ENCODE data around the gene SLC19A3.
"Not testable (repeated sequence)": the region's sequence is repeated elsewhere in the genome, so short reads cannot be mapped to it uniquely, and the experiment has no call there.

SLC19A3 gene

GRCh38 chr2:227701556-227701955, 16.3 kb downstream of the SLC19A3 start:
- DNase-seq = no peak

GRCh38 chr2:227696990-227697679, 20.7 kb downstream of the SLC19A3 start:
- no peak for DNase-seq

DNA sequence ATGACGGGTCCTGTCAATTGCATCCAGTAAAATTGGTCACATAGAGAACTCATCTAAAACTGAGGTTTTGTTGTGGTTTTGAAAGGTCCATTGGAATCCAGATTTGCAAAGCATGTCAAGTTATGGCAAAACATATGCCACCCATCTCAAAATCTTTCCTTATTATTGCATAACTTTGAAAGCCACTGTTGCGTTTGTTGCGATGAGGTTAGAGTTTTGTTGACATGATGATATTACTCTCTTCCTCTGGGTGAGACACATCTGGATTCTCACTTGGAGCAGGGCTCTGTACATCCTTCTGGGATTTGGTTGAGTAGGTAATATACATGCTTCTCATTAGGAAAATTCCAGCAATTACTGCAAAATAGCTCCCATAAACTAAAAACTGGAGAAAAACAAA, 30.6 kb downstream of the SLC19A3 start:
- no peak for DNase-seq

DNA sequence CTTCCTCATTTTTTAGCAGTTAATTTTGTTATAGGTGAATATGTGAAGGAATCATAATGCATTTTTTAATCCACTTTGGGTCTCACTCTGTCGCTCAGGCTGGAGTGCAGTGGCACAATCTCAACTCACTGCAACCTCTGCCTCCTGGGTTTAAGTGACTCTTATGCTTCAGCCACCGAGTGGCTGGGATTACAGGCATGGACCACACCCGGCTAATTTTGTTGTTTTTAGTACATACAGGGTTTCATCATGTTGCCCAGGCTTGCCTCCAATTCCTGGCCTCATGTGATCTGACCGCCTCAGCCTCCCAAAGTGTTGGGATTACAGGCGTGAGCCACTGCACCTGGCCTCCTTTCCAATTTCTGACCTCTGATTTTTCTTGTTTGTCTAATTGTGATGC, 33.6 kb downstream of the SLC19A3 start:
- no peak for DNase-seq

DNA sequence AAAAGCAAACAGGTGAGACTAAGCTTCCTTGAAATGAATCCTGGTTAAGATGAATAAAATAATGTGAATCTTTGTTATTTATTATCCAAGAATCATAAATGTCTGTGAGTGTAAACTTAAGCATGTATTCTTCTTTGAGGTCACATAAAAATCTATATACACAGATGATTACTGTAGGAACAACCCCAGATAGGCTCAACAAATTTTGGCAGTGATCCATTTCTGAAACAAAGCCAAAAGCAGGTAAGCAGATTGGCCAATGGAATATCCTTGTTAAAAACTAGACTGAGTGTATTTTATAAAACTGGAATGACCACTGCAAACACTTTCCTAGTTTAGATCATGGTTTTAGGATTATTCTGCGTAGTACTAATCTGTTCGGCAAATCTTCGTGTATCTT, 39.9 kb downstream of the SLC19A3 start:
- no peak for DNase-seq

- no peak for DNase-seq
Observed at GRCh38 chr2:227674485-227674884, 43.3 kb downstream of the SLC19A3 start.

GRCh38 chr2:227673620-227674019, 44.2 kb downstream of the SLC19A3 start:
- not testable (repeated sequence) for DNase-seq

GRCh38 chr2:227671170-227671905, 46.5 kb downstream of the SLC19A3 start:
- no peak for DNase-seq

DNA sequence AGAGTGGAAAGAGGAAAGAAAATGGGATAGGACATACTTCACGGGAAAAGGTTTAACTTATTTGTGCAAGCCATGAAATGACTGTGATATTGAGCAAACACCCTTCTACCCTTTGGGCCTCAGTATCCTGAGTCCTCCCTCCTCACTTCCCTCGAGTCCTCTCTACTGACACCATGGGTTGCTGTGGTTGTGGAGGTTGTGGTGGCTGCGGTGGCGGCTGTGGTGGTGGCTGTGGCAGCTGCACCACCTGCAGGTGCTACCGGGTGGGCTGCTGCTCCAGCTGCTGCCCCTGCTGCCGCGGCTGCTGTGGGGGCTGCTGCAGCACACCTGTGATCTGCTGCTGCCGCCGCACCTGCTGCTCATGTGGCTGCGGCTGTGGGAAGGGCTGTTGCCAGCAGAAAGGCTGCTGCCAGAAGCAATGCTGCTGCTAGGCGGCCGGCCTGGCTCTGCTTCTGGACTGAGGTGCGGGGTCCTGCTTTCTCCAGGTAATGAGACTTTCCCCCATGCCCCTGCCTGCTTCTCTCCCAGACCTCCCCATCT, 51.1 kb downstream of the SLC19A3 start, which contains the start of gene SCYGR5:
Gene SCYGR5, plus strand, starts transcription at position 174 of the 540 bp plus-strand sequence. Its CDS starts 0 bp downstream, at position 174.
- not testable (repeated sequence) for DNase-seq

DNA sequence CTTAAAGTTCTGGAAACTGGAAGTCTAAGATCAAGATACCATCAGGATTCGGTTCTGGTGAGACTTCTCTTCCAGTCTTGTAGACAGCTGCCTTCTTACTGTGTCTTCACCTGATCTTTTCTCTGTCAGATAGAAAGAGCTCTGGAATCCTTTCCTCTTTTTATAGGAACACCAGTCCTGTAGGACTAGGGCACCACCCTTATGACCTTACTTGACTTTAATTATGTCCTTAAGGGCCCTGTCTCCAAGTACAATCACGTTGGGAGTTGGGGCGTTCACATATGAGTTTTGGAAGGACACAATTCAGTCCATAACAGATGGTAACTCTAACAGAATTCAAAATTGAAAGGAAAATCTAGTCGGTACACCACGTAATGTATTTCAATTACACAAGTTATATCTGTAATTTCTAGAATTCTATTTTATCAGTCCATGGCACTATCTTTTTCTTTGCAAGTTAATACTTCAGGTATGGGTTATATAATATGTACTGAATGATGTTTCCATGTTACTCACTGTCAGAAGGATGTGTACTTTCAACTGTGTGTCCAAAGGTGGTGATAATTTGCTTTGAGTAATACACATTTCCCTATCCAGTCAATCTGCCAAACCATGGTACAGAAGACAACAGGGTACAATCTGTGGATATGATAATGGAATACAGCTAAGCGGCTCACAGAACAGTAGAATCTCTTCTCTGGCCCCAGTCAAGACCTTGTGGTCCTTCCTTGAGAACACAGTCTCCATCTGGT, 52.5 kb downstream of the SLC19A3 start:
- DNase-seq = no peak

DNA sequence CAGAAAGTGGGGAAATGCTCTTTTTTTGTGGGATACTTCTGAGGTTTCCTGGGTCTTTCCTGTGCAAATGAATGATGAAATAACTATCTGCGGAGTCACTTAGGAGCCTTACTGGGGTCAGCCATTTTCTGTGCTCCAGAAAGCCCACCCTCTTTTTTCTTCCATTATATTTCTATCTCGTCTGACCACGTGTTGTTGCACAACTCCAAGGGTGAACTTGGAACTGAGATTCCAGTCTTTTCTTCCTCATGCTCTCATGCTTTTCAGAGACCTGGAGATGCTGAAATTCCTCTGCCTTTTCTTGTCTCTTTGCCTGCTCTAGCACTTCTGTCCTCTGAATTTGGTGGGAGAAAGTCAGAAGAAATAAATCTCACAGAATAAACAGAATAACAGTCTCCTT, 56.0 kb downstream of the SLC19A3 start:
- DNase-seq = no peak

- DNase-seq = no peak
Observed at GRCh38 chr2:227661025-227661649, 56.7 kb downstream of the SLC19A3 start.

- no peak for DNase-seq
Observed at GRCh38 chr2:227657199-227657845, 60.5 kb downstream of the SLC19A3 start.

- DNase-seq = no peak
Observed at GRCh38 chr2:227655454-227655853, 62.4 kb downstream of the SLC19A3 start.

DNA sequence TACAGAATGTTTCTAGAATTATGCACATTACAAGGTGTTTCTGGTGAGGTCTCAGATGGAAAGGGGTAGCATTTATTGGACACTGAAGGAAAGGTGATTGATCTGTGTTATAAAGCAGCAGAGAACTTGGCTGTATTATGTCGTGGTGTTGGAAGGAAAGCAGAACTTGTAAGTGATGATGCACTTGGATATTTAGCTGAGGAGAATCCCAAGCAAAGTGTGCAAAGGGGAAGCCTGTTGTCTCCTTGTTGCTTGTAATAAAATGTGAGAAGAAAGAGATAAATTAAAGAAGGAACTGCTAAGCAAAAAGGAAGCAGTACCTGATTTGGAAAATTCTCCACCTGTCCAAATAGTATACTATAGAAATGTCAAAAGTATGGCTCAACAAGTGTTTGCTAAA, 63.4 kb downstream of the SLC19A3 start:
- no peak for DNase-seq

- DNase-seq = no peak
Observed at GRCh38 chr2:227653419-227653818, 64.4 kb downstream of the SLC19A3 start.

GRCh38 chr2:227643990-227644551, 73.8 kb downstream of the SLC19A3 start:
- DNase-seq = no peak

GRCh38 chr2:227642656-227643055, 75.2 kb downstream of the SLC19A3 start:
- no peak for DNase-seq

GRCh38 chr2:227634201-227634600, 83.6 kb downstream of the SLC19A3 start:
- no peak for DNase-seq
